H1 (cell line): ENCODE data around the gene STX12.
"Not testable (repeated sequence)": the region's sequence is repeated elsewhere in the genome, so short reads cannot be mapped to it uniquely, and the experiment has no call there.

Experiments used
- ATF3 ChIP-seq: IDR thresholded peaks from 2 replicates; pipeline ENCODE4 v1.6.1; 2011; ENCODE audit warnings: low read depth, mild to moderate bottlenecking, low read length; ENCODE audit not compliant: insufficient read depth
- CTCF ChIP-seq, 3 experiments: IDR thresholded peaks; 1 replicate in 2 of 3; 2 replicates in 1 of 3; pipeline versions ENCODE4 v1.5.1 to v1.6.1; 2011; ENCODE audit warnings: low read length in 3 of 3, mild to moderate bottlenecking in 3 of 3, inconsistent platforms in 2 of 3, low read depth in 1 of 3, moderate library complexity in 1 of 3; ENCODE audit not compliant: insufficient read depth in 1 of 3; ENCODE audit errors: control extremely low read depth in 1 of 3
- MAX ChIP-seq: IDR thresholded peaks from 2 replicates; pipeline ENCODE4 v1.6.1; 2012; ENCODE audit warnings: inconsistent platforms
- NRF1 ChIP-seq: IDR thresholded peaks from 2 replicates; pipeline ENCODE4 v1.6.1; 2011; ENCODE audit warnings: mild to moderate bottlenecking, low read depth, low read length, improper control_type of control experiment

- TF ChIP-seq CTCF (IDR thresholded peaks at IDR 0.05; ENCODE audit: control extremely low read depth in 1 of 3, insufficient read depth in 1 of 3, low read depth in 1 of 3, low read length in 3 of 3); ATF3; MAX; NRF1: not testable (repeated sequence)
These were observed 56.4 kb downstream of the STX12 start for GRCh38 chr1:27829339-27829960.
